Fibroblast of lung (primary cell): ENCODE results near the gene EXOC1L. TPM values are rescaled to one million over a fixed set of nuclear protein-coding genes. Genes with fewer than 3 reads are reported as not detected.
A peak's percentile ranks its signal among the peaks of the same experiment; 100 is the strongest.
"Not testable (repeated sequence)": the region's sequence is repeated elsewhere in the genome, so short reads cannot be mapped to it uniquely, and the experiment has no call there.

Experiments
- DNase-seq, 2 donors: peaks; one replicate each; pipeline versions ENCODE4 v3.0.0 to v3.0.0-alpha.2; 2010; ENCODE audit warnings: low read depth in 2 of 2
- H2AFZ ChIP-seq: 2 replicates; pipeline ENCODE4 v1.5.1; 2012; ENCODE audit warnings: low read length, control low read depth, inconsistent platforms
- H3K27ac ChIP-seq: 2 replicates; pipeline ENCODE4 v1.5.1; 2011; ENCODE audit warnings: low read length, control low read depth; ENCODE audit not compliant: insufficient read depth
- H3K27me3 ChIP-seq: 2 replicates; pipeline ENCODE4 v1.5.1; 2011; ENCODE audit warnings: mild to moderate bottlenecking, low read length; ENCODE audit not compliant: control insufficient read depth, insufficient read depth
- H3K36me3 ChIP-seq: 2 replicates; pipeline ENCODE4 v1.5.1; 2011; ENCODE audit warnings: low read length; ENCODE audit not compliant: control insufficient read depth, insufficient read depth
- H3K4me1 ChIP-seq: 2 replicates; pipeline ENCODE4 v1.5.1; 2011; ENCODE audit warnings: low read length; ENCODE audit not compliant: control insufficient read depth, insufficient read depth; ENCODE audit errors: extremely low read depth
- H3K4me2 ChIP-seq: 2 replicates; pipeline ENCODE4 v1.5.1; 2011; ENCODE audit warnings: low read length, control low read depth; ENCODE audit not compliant: insufficient read depth; ENCODE audit errors: extremely low read depth
- H3K4me3 ChIP-seq, 4 experiments: fragments of 200-600 bp in 1 of 4; sonication (generic) in 1 of 4; replicated peaks in 1 of 4; 2 replicates each; pipeline ENCODE4 v1.5.1; 2011 to 2016; ENCODE audit warnings: low read length in 4 of 4, low read depth in 3 of 4, mild to moderate bottlenecking in 3 of 4, control low read depth in 2 of 4, inconsistent platforms in 1 of 4, mixed read lengths in 1 of 4; ENCODE audit not compliant: insufficient read depth in 1 of 4; ENCODE audit errors: control extremely low read depth in 1 of 4
- H3K79me2 ChIP-seq: 2 replicates; pipeline ENCODE4 v1.5.1; 2012; ENCODE audit warnings: mild to moderate bottlenecking, low read length, inconsistent platforms; ENCODE audit not compliant: control insufficient read depth, insufficient read depth
- H3K9ac ChIP-seq: 2 replicates; pipeline ENCODE4 v1.5.1; 2011; ENCODE audit warnings: mild to moderate bottlenecking, low read length, control low read depth; ENCODE audit not compliant: insufficient read depth
- H3K9me3 ChIP-seq: 2 replicates; pipeline ENCODE4 v1.5.1; 2012; ENCODE audit warnings: low read depth, low read length; ENCODE audit not compliant: control insufficient read depth, insufficient read depth
- H4K20me1 ChIP-seq: 2 replicates; pipeline ENCODE4 v1.5.1; 2011; ENCODE audit warnings: low read length; ENCODE audit not compliant: control insufficient read depth, insufficient read depth; ENCODE audit errors: extremely low read depth
- EZH2 ChIP-seq: IDR thresholded peaks from 2 replicates; pipeline ENCODE4 v1.5.1; 2012; ENCODE audit warnings: low read length, control low read depth, mild to moderate bottlenecking; ENCODE audit errors: missing control alignments
- polyA plus RNA-seq, 2 donors: library from polyadenylated mRNA; depleted of rRNA in 1 of 2; stranded (reverse) in 1 of 2; unstranded in 1 of 2; fragments of >200 nt; gene quantifications; 2 replicates each; pipeline ENCODE4 v1.2.1, GENCODE V29; 2011 to 2012; ENCODE audit warnings: missing spikeins in 1 of 2
- total RNA-seq: library from RNA; depleted of rRNA; stranded (reverse); fragments of >200 nt; gene quantifications from 2 replicates; pipeline ENCODE4 v1.2.1, GENCODE V29; 2014
- TF ChIP-seq, protein P1 (sequence below), 2 donors: IDR thresholded peaks in 1 of 2; conservative IDR thresholded peaks in 1 of 2; 1 replicate in 1 of 2; 2 replicates in 1 of 2; pipeline ENCODE4 v1.5.1; 2011 to 2012; ENCODE audit warnings: low read length in 2 of 2, control low read depth in 1 of 2, inconsistent platforms in 1 of 2, low read depth in 1 of 2, mild to moderate bottlenecking in 1 of 2

The EXOC1L gene
- total and polyA plus RNA-seq, 2 donors (not counting 1 experiment from before 2014, with no cell fraction given): not detected

DNA sequence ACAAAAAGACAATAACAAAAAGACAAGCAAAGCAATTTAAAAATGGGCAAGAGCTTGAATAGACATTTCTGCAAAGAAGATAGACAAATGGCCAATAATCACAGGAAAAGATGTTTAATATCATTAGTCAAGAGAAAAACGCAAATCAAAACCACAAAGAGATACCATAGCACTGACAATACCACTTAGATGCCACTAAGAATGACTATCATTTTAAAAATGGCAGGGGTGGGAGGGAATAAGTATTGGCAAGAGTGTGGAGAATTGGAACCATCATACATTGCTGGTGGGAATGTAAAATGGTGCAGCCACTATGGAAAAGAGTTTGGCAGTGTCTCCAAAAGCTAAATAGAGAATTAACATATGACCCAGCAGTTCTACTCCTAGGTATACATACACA, 18.8 kb downstream of the EXOC1L start:
- TF ChIP-seq, protein P1, sequence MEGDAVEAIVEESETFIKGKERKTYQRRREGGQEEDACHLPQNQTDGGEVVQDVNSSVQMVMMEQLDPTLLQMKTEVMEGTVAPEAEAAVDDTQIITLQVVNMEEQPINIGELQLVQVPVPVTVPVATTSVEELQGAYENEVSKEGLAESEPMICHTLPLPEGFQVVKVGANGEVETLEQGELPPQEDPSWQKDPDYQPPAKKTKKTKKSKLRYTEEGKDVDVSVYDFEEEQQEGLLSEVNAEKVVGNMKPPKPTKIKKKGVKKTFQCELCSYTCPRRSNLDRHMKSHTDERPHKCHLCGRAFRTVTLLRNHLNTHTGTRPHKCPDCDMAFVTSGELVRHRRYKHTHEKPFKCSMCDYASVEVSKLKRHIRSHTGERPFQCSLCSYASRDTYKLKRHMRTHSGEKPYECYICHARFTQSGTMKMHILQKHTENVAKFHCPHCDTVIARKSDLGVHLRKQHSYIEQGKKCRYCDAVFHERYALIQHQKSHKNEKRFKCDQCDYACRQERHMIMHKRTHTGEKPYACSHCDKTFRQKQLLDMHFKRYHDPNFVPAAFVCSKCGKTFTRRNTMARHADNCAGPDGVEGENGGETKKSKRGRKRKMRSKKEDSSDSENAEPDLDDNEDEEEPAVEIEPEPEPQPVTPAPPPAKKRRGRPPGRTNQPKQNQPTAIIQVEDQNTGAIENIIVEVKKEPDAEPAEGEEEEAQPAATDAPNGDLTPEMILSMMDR (conservative IDR thresholded peaks at IDR 0.05 in 1 of 2, IDR thresholded peaks at IDR 0.05 in 1 of 2; ENCODE audit: low read depth in 1 of 2, low read length in 2 of 2): no peak
- TF ChIP-seq EZH2: no peak
- H2AFZ ChIP-seq: no peak overlapping the region
- no peaks in the 10 kb centered on the region for H3K79me2 ChIP-seq
- H3K27ac ChIP-seq: no peak overlapping the region
- no peaks in the 10 kb centered on the region for H3K4me1 ChIP-seq
- H3K4me3 ChIP-seq: no peak overlapping the region
- DNase-seq: peak in 1 of 2 donors; percentile 50
- H4K20me1 ChIP-seq: no peaks in the 10 kb centered on the region
- no peaks in the 10 kb centered on the region for H3K27me3 ChIP-seq
- no peak overlapping the region for H3K9ac ChIP-seq
- H3K36me3 ChIP-seq: no peaks in the 10 kb centered on the region
- H3K4me2 ChIP-seq: no peak overlapping the region
- H3K9me3 ChIP-seq: no peaks in the 10 kb centered on the region

DNA sequence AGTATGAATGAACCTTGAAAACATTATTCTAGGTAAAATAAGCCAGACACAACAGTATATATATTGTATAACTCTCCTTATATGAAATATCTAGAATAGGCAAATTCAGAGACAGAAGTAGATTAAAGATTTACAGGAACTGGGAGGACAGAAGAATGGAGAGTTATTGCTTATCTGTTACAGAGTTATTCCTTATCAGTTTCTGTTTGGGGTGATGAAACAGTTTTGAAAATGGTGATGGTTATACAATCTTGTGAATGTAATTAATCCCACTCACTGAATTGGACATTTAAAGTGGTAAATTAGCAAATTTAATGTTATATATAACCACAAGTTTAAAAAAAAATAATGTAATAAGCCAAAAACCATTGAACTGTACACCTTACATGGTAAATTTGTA, 19.4 kb downstream of the EXOC1L start:
- no peaks in the 10 kb centered on the region for H3K27me3 ChIP-seq
- H3K36me3 ChIP-seq: no peaks in the 10 kb centered on the region
- H3K9me3 ChIP-seq: no peaks in the 10 kb centered on the region
- H3K79me2 ChIP-seq: no peaks in the 10 kb centered on the region
- H3K4me3 ChIP-seq: no peak overlapping the region
- TF ChIP-seq, protein P1 (conservative IDR thresholded peaks at IDR 0.05 in 1 of 2, IDR thresholded peaks at IDR 0.05 in 1 of 2; ENCODE audit: low read depth in 1 of 2, low read length in 2 of 2): no peak
- TF ChIP-seq EZH2: no peak
- no peak overlapping the region for H3K27ac ChIP-seq
- H3K4me2 ChIP-seq: no peak overlapping the region
- no peak for DNase-seq
- no peak overlapping the region for H2AFZ ChIP-seq
- no peaks in the 10 kb centered on the region for H3K4me1 ChIP-seq
- H4K20me1 ChIP-seq: no peaks in the 10 kb centered on the region
- H3K9ac ChIP-seq: no peak overlapping the region

DNA sequence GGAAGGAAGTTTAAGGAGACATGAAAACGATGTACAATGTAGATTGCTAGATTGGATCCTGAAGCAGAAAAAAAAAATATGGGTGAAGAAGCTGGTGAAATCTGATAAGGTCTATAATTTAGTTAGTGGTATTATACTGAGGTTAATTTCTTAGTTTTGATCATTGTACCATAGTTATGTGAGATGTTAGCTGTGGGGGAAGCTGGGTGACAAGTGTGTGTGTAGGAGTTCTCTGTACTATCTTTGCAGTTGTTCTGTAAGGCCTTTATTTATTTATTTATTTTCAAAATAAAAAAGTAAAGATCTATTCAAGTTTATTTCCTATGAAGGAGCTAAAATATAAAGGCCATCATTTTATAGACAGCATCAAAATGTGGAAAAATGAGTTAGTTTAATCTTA, 21.4 kb downstream of the EXOC1L start:
- H3K27me3 ChIP-seq: no peaks in the 10 kb centered on the region
- no peak for TF ChIP-seq EZH2
- TF ChIP-seq, protein P1 (conservative IDR thresholded peaks at IDR 0.05 in 1 of 2, IDR thresholded peaks at IDR 0.05 in 1 of 2; ENCODE audit: low read depth in 1 of 2, low read length in 2 of 2): no peak
- no peak overlapping the region for H3K27ac ChIP-seq
- H2AFZ ChIP-seq: no peak overlapping the region
- DNase-seq: no peak
- H3K4me1 ChIP-seq: no peaks in the 10 kb centered on the region
- H3K4me2 ChIP-seq: no peak overlapping the region
- no peak overlapping the region for H3K4me3 ChIP-seq
- no peaks in the 10 kb centered on the region for H3K36me3 ChIP-seq
- no peaks in the 10 kb centered on the region for H4K20me1 ChIP-seq
- H3K79me2 ChIP-seq: no peaks in the 10 kb centered on the region
- H3K9ac ChIP-seq: no peak overlapping the region
- H3K9me3 ChIP-seq: no peaks in the 10 kb centered on the region

DNA sequence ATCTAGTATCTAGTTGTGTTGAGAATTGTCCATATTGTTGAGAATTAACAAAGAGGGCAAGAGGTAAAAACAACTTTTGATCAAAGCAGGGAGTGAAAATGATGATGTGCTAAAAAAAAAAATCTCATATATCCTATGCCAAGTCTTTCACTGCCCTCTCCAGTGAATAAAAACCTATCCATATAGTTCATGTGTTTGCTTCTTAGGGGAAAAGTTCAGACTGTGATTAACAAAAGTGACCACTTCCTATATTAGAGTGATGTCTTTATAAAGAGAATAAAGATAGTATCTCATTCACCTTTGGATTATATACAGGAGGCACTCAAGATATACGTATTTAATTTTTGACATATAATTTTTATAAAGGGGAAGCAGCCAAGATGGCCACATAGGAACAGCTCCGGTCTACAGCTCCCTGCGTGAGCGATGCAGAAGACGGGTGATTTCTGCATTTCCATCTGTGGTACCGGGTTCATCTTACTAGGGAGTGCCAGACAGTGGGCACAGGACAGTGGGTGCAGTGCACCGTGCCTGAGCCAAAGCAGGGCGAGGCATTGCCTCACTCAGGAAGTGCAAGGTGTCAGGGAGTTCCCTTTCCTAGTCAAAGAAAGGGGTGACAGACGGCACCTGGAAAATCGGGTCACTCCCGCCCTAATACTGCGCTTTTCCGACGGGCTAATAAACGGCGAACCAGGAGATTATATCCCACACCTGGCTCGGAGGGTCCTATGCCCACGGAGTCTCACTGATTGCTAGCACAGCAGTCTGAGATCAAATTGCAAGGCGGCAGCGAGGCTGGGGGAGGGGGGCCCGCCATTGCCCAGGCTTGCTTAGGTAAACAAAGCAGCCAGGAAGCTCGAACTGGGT, 22.0 kb downstream of the EXOC1L start:
- H3K27ac ChIP-seq, H3K4me2 ChIP-seq, H3K79me2 ChIP-seq, H4K20me1 ChIP-seq, H3K4me1 ChIP-seq, H3K9ac ChIP-seq, H3K4me3 ChIP-seq, H3K36me3 ChIP-seq, H3K27me3 ChIP-seq, H2AFZ ChIP-seq, DNase-seq, H3K9me3 ChIP-seq: not testable (repeated sequence)

DNA sequence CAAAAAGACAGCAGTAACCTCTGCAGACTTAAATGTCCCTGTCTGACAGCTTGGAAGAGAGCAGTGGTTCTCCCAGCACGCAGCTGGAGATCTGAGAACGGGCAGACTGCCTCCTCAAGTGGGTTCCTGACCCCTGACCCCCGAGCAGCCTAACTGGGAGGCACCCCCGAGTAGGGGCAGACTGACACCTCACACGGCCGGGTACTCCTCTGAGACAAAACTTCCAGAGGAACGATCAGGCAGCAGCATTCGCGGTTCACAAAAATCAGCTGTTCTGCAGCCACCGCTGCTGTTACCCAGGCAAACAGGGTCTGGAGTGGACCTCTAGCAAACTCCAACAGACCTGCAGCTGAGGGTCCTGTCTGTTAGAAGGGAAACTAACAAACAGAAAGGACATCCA, 22.7 kb downstream of the EXOC1L start:
- H3K9ac ChIP-seq, H2AFZ ChIP-seq, H3K4me1 ChIP-seq, H3K27me3 ChIP-seq, H3K9me3 ChIP-seq, H4K20me1 ChIP-seq, H3K27ac ChIP-seq, H3K4me3 ChIP-seq, H3K79me2 ChIP-seq, DNase-seq, H3K4me2 ChIP-seq, H3K36me3 ChIP-seq: not testable (repeated sequence)
